ENCODE results near the gene MRPL14.

The MRPL14 gene

GRCh38 chr6:44064948-44065272 is 62.3 kb downstream of the MRPL14 start:
- no peak for DNase-seq (ENCODE audit: low spot score)

DNA sequence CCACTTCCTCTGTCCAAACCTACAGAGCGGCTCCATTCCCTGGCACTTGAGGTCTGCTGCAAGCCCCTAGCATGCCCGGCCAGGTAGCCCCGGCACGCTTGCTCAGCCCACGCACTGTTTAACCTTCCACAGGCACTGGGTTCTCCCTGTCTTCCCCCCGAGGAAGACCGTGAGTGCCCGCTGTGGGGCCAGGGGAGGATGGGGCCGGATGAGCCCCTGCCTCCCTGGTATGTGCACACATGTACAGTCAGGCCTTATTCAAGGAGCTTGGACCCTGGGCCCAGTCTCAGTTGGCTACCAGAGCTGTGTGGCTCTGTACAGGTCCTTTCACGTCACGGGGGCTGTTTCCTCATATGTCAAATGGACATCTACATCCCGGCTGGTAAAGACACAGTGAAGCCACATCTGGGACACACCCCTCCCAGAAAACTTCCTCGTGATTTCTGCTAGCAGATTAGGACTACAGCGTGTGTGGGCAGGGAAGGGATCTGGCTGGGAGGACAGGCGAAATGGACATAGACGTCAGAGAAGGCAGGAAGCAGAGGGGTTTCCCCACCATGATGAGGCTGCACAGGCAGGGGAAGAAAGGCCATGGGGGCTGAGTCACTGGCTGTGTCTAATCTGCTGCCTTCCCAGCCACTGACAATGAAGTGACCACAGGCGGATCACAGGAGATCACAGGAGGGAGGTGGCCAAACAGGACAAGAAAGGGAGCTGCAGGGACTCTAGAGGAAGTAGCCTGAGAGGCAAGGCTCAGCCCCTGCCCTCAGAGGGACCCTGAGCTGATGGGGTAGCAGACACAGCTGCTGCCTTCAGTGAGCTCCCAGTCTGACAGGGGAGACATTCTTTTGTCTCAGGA is 62.9 kb downstream of the MRPL14 start:
- no peak for DNase-seq (ENCODE audit: low spot score)

DNA sequence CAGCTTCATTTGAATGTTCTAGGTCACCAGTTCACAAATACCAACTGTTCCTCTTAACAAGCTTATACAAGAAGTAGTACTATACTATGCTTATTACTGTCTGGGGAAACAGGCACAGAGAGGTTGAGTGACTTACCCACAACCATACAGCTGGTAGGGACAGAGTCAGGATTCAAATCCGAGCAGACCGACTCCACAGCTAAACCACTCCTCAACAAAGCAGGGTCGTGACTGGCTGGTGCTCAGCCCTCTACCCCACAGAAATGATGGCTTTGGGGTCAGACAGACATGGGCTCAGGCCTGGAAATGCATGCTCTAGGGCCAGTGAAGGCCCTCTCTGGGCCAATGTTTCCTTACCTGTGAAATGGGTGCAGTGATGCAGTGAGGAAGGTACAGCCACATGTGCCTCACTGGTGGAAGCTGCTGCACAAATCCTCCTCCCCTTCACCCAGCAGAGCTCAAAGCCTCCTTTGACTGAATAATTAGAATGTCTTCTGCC is 63.6 kb downstream of the MRPL14 start:
- no peak for DNase-seq (ENCODE audit: low spot score)
